NCI-H187 (cell line): ENCODE results near the gene RNF34.

Experiments used
- DNase-seq, 2 experiments: peaks; one replicate each; lab custom pipeline; 2025; lab: John Stamatoyannopoulos, UW

The RNF34 gene

DNA sequence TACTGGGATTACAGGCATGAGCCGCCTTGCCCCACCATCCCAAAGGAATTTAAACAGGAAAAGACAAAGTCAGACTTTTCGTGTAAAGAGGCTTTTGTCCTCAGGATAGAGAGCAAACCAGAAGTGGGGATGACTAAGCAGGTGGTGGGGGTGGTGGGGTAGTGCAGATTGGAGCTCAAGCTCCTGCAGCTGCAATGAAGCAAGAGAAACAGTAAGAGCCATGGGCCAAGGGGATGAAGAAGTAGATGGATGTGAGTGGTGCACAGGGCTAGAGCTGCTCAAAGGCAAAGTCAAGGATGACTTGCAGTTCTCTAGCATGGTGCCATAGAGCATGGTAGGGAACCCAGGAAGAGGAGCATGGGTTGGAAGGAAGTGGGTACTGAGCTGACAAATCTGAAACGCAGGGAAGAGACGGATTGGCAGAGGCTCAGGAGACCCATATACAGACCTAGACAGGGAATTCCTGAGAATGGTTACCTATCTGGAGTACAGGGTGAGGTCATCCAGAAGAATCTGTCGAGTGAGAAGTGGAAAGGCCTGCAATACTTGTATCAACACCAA lies 11.4 kb upstream of the RNF34 start:
- DNase-seq, result no peak

DNA sequence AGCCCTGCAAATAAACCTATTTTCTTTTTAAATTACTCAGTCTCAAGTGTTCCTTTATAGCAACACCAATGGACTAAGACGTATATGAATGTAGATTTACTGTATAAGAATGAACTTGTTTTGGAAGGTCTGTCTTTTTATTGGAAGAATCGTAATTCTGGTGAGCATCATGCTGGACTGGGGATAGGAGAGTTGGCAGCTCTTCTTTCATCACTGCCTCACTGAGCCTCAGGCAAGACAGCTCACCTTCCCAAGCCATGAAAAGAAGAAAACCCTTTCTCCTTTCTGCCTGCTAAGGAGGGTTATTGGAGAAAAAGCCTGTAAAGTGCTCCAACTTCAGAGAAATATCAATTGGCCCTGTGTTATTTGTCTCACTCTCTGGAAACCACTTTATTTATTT lies 9.1 kb upstream of the RNF34 start:
- no peak for DNase-seq

DNA sequence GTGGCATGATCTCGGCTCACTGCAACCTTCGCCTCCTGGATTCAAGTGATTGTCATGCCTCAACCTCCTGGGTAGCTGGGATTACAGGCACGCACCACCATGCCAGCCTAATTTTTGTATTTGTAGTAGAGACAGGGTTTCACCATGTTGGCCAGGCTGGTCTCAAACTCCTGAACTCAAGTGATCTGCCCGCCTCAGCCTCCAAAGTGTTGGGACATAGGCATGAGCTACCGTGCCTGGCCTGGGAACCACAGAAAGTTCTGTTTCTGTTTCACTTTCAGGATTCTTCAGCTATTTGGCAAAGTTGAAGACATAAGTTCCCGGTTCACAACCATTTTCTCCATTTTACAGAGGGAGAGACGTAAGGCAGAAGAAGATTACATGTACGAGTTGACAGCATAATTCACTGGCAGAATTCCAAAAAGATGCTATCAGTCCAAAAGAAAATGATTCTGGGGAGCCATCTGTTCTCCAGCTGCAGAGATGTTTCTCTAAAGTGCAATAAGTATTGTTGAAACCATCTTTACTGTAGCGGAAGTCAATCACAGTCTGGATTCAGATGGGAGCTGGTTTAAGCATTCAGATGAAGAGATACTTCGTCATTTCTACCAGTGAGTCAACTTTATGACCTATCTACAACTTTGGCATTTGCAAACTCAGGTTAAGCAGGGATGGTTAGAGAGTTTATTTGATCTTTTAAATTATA lies 8.1 kb upstream of the RNF34 start:
- no peak for DNase-seq

DNA sequence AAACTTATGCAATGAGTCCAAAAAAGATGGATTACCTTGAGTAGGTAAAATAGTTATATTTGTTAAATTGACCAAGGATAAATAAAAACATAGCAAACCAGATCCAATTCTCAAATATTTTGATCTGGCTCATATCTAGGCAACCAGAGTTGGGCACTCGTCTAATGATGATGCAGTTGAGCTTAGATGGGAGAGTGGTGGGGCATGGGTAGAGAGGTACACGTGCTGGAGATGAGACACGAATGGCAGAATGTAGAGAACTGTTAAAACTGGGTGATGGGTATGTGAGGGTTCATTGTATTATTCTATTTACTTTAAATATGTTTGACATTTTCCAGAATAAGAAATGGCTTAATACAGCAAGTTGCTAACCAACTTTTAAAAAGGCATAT lies 7.6 kb upstream of the RNF34 start:
- DNase-seq, result no peak

DNA sequence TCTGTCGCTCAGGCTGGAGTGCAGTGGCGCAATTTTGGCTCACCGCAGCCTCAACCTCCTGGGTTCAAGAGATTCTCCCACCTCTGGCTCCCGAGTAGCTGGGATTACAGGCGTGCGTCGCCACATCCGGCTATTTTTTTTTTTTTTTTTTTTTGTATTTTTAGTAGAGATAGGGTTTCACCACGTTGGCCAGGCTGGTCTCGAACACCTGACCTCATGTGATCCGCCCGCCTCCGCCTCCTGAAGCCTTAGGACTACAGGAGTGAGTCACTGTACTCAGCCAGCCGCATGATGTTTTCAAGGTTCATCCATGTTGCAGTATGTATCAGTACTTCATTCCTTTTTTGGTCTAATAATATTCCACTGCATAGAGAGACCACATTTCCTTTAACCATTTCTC lies 2.4 kb upstream of the RNF34 start:
- no peak for DNase-seq

DNA sequence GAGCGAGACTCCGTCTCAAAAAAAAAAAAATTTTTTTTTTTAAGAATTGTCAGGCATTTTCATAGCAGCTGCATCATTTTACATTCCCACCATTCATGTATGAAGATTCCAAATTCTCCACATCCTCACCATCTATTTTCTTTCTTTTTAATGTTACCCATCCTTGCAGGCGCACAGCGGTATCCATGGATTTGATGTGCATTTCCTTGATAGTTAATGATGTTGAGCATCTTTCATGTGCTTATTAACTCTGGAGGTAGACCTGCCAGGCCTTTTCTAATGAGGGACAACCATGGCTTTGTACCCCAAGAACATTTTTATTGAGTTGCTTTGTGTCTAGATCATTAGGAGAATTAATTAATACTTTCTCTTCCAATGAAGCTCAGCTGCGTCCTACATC lies 1.6 kb upstream of the RNF34 start:
- DNase-seq, result no peak

DNA sequence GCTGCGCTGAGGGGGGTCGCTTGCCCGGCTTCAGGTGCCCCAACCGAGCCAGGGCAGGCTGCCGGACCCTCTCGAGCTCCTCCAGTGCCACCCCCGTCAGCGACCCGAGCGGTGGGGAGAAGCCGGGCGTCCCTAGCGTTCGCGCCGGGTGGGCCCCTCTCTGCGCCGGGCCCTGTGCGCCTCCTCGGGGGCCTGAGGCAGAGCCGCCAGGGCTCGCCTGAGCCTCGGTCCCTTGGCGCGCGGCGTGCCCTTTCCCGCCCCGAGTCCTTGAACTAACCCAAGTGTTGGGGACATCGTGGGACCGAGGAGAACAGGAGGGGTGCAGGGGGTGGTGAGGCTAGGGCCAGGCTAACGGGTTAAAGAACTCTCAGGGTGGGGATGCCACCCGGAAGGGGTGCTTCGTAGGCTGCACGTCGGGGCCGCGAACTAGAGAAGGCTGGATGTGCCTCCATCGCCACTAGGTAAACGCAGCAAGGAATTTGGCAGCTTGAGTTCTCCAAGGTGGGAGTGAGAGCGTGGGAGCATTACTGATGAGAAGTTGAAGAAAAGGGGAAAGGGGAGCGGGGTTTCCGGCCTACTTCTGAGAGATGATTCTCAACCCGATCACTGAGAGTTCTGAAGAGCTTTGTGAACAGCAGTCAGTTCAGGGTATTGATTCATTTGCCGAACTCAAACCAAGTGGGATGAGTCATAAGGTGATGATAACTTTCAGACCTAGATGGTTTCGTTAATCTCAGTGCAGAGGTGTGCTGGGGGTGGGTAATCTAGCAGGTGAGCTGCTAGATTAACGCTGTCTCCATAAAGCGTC lies 618 bp downstream of the RNF34 start:
- no peak for DNase-seq

DNA sequence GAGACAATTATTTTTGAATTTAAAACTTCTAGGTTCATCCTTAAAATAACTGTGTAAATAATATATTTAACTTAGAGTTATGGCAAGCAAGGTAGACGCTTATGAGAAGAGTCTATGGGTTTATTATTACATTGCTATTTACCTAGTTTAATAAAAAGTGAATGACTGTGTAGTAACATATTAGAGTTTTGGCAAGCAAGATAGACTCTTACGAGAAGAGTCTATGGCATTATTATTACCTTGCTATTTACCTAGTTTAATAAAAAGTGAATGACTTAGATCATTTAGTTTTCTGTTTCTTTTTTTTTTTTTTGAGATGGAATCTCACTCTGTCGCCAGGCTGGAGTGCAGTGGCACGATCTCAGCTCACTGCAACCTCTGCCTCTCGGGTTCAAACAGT lies 3.8 kb downstream of the RNF34 start:
- DNase-seq, result no peak

DNA sequence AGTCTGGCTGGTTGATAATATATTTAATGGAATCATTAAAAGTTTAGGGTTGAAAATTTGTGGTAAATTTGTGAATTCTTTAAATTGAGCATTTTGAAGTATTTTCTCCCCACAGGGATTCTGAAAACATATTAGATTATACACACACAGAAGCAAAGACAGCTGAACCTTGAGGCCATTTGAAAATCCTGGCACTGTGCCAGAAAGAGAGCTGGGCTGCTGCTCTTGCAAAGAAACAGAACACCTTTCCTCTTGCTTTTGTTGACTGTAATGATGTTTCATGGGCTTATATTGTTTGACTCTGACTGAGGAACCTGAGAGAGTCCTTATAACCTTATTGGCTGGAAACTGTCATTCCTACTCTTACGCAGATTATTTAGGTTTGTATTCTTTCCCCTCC lies 4.8 kb downstream of the RNF34 start:
- DNase-seq, result peak; percentile 70 to 87

DNA sequence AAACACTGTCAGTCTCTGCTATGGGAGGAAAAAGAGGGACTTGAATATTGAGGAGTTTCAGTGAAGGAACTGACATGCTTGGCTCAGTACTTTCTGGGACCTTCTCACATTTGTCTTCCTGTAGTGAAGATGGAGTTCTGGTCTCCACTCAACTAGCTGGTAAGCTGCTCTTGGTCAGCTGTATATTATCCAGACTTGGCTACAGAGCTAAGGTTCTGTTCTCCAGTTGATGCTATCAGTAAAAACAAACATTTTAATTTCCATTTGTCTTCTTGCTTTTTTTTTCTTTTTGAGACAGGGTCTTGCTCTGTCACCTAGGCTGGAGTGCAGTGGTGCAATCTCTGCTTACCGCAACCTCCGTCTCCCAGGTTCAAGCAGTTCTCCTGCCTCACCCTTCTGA lies 5.3 kb downstream of the RNF34 start:
- no peak for DNase-seq

DNA sequence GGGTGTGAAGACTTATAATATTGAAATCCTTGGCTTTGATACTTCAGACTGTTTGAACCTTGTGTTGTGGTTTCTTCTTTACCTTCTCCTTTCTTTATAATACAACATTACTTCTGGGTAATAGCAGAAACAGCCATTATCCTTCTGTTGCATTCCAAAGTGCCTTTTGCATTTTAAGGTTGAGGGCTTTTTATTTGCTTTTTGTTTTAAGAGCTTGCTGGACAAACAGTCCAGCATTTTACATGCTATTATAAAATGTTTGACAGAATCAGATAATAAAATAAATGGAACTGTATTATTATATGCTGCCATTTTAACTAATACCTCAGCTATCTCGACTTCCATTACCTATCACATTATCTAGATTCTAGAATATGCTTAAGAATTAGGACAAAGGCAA lies 14.0 kb downstream of the RNF34 start:
- DNase-seq, result no peak

DNA sequence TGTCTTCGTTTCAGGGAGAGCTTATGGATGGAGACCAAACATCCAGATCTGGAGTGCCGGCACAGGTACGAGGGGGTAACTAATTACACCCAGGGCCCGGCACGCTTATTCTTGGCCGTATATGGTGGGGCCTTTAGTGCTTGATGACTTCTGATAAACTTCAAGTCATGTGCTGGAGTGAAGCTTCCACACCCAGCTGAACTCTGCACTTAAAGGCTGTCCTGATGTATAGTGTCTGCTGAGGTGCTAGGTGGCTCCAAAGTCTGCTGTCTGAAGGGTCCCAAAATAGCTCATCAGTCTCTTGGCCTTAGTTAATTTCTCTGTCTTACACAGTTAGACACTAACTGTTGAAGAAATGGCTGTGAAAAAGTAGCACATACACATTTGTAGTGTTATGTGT lies 17.9 kb downstream of the RNF34 start:
- no peak for DNase-seq

DNA sequence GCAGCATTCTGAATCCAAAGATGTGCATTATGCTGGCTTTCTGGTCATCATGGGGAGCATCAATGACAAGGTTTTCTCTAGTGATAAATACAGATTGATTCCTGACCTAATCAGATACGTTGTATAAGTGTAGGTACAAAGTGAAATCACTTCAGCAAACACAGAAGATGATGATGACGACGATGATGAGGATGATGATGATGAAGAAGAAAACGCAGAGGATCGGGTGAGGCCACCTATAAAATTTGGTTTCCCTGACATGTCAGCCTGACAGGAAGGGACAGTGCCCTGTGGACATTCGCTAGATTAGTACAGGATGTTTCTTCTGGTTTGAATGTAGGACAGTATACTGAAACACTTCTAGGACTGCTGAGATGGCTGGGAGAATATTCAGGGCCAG lies 20.2 kb downstream of the RNF34 start:
- no peak for DNase-seq

DNA sequence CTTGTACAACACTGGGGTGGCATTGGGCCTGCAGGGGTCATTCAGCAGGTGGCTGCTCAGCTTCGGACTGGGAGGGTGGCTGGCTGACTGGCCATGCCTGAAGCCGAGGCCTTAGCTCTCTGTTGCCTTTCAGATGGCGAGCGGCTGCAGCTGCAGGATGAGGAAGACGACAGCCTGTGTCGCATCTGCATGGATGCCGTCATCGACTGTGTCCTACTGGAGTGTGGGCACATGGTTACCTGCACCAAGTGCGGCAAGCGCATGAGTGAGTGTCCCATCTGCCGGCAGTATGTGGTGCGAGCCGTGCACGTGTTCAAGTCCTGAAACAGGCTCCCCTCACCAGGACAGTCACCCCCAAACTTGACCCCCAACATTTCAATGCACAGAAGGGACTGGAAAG lies 23.3 kb downstream of the RNF34 start:
- no peak for DNase-seq

DNA sequence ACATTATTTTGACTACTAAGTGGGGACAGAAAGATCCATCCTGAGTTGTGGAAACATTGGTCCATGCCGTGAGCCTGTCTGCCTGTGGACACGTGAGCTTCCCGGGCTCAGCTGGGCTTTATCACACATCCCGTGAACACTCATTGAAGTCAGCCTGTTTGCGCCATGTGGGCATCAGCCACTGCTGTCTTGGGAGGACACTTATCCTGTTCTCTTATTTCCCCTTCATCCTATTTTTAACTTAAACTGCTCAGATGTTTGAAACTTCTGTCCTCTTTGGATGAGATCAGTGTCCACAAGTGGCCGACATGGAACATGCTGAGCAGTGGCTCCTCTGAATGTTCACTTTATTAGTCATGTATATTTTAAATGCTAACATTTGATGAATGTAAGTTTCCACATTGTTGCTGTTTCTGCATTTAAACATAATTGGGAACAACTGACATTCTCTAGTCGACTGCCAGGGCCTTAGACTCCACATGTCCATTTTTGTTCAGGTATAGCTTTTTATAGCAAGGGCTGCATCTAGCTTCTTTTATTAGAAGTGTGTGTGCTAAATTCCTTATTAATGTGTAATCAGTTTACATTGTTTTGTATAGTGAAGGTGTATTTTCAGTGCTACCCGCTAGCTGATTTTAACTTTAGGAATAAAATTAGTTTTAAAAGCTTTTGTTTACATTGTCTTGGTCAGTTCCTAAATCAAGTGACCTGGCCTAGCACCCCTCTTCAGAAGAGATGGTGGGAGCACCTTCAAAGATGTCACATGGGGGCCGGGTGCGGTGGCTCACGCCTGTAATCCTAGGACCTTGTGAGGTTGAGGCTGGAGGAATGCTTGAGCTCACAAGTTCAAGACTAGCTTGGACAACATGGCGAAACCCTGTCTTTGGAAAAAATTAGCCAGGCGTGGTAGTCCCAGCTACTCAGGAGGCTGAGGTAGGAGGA lies 24.0 kb downstream of the RNF34 start:
- DNase-seq, result no peak

DNA sequence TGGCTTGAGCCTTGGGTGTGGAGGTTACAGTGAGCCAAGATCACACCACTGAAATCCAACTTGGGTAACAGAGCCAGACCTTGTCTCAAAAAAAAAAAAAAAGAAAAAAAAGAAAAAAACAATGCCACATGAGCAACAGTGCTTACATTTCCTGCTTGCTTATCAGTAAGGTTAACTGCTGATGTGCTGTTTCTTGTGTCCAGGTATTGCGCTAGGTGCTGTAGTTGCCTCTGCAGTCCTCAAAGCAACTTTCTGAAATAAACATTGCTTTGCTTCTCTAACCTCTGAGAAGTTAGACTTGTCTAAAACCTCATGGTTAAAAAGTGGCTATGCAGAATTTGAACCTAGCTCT lies 24.7 kb downstream of the RNF34 start:
- DNase-seq, result no peak

DNA sequence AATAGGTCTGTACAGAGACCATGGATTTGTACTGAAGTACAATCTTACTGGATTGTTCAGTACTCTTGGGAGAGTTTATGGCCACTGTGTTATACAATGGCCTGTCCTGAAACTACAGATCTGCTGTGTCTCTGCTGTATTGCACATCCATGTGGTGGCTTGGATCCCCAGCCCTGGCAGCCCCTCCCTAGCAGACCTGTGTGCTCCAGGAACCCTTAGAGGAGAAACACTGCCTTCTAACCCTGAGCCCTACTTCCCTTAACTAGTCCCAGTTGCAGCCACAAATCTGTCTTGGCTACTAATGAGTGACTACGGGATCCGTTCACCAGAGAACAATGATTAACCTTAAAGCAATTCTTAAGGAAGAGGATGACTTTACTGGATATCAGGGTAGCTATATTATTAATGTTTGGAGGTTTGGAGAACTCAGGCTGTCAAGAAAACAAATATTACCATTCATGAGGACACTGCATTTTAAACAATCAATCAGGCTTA lies 27.7 kb downstream of the RNF34 start:
- no peak for DNase-seq

DNA sequence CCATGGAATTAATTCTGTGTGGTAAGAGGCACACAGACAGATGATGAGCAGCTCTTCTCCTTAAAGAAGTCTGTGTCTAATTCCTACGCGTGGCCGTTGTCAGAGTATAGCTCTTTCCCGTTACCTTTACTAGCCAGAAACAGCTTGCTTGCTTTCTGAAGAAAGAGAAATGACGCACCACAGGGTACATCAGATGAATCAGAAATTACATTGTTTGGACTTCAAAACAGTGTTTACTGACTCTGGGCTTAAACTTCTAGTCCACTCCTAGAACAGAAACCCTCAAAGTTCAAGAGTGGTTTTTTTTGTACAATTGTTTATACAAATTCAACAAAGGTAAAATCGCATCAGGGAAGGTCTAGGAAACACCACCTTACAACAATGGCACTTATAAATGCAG lies 29.0 kb downstream of the RNF34 start:
- DNase-seq, result no peak

DNA sequence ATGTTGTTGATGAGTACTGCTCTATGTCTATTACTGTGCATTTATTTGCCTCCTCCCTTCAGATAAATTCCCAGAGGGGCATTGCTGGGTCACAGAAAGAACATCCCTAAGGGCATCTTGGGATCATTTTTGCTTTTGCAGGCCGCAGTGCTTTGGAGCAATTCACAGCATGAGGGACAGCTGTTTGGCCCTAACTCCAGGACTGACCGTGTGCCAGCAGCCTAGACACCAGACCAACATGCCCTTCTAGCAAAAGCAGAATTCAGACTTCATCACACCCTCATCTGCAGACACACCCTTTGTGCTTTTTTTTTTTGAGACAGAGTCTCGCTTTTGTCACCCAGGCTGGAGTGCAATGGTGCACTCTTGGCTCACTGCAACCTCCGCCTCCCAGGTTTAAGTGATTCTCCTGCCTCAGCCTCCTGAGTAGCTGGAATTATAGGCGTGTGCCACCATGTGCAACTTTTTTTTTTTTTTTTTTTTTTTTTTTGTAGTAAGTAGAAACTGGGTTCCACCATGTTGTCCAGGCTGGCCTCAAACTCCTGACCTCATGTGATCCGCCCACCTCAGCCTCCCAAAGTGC lies 31.0 kb downstream of the RNF34 start:
- no peak for DNase-seq

DNA sequence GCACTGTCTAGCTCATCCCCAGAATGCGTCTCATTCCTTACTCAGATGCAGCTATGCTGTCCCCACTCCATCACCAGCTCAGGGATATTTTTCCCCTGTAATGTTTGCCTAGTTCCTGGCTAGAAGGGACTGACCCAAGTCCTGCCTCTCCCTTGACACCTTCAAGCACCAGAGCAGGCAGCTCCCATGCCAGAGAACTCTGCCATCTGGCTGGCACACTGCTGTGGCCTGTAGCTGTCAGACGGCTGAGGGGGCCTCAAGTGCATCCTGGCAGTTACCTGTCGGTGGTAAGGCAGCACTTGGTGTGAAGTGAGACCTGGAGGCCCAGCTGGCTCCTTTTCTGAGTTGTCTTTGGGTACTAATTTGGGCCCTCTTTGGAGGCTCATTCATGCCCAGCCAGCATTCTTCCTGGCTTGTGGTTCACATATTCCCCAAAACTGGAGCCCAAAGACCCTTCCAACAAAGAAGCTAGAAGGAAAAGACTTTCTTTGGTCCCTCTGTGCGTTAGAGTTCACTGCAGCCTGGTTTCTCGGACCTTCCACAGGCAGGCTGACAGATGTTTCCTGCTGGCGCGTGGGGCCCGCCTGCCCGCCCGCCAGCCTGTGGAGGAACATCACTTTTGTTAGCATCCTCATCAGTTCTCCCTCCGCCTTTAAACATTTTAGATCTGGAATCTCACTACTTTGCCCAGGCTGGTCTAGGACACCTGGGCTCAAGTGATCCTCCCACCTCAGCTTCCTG lies 33.0 kb downstream of the RNF34 start:
- DNase-seq, result no peak

DNA sequence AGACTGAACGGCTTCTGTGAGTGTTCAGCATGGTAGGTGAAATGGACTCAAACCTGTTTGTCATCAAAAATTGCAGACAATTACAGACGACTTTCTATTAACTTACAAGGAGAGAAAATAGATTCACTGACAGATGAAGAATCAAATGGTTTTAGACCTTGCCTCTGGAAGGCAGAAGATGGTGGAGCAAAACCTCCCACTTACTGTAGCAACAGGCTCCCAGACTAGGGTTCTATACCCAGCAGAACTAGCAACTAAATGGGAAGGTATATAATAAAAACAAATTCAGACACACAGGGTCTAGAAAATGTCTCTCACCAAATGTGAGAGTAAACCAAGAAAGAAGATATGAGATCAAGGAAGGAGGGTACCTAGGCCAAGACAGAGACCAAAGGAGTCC lies 36.8 kb downstream of the RNF34 start:
- DNase-seq, result no peak
